Fibroblast of villous mesenchyme (primary cell): ENCODE measurements around the gene XPR1. TPM values are rescaled to one million over a fixed set of nuclear protein-coding genes. Genes with fewer than 3 reads are reported as not detected.

Experiments used
- DNase-seq: peaks from one replicate; pipeline ENCODE4 v3.0.0-alpha.2; 2010; ENCODE audit warnings: low read depth
- H3K4me3 ChIP-seq: 2 replicates; pipeline ENCODE4 v1.5.1; 2011; ENCODE audit warnings: low read depth, mild to moderate bottlenecking, low read length
- CTCF ChIP-seq: IDR thresholded peaks from 2 replicates; pipeline ENCODE4 v1.5.1; 2012; ENCODE audit warnings: low read depth, mild to moderate bottlenecking, low read length; ENCODE audit not compliant: insufficient read depth
- total RNA-seq: library from RNA; depleted of rRNA; stranded (reverse); fragments of >200 nt; gene quantifications from 2 replicates; pipeline ENCODE4 v1.2.3, GENCODE V29; 2012

XPR1 gene
- total RNA-seq, 1 donor, result 31.5 TPM

- no peak for TF ChIP-seq CTCF
- DNase-seq, result no peak
- no peak overlapping the region for H3K4me3 ChIP-seq
Measured at GRCh38 chr1:180612632-180613031, 19.2 kb upstream of the XPR1 start.

DNA sequence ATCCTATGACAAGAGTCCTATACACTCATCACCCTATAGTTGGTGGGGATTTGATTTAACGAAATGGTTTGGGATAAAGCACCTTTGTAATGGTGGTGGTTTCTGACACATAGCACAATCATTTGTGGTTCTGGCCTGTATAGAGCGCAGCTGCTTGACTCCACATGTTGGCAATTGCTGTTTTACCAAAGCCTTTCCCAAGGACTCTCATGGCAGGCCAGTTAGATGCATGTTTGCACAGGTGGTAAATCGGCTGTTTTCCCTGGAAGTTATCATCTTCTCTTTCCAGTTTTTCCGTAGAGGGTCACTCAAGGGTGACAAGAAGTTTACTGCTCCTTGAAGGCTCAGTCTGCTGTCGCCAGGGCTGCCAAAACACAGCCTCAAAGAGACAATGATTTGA is 17.1 kb upstream of the XPR1 start:
- TF ChIP-seq CTCF, result no peak
- H3K4me3 ChIP-seq, result no peak overlapping the region
- DNase-seq, result no peak

DNA sequence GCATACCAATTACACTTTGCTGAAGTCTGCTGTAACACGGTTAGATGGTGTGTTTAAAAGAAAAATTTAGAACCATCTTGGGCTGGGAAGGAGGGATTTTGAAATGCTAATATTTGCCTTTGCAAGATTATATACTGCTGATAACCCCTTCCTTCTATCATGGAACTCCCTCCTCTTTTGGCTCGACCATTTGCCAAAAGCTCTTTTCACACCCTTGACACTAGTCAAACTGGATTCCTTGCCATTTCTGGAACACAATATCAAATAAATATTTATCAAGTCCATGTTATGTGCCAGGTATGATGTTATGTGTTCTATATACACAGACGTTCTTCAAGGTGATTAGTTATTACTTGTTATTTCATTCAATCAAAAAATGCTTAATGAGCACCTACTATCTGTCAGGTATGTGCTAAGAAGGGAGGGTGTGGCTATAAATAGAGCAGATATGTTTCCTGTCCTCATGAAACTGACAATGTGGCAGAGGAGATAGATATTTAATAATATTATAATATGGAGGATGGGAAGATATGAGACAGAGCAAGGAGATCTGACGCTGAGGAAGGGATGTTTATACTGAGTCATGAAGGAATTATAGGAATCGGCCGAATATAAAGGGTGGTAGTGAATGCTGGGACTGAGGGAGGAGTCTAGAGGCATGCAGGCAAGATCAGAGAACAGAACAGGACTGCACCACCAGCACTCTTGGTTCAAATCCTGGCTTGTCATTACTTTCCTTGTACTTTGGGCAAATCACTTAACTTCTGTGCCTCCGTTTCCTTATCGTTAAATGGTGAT is 16.1 kb upstream of the XPR1 start:
- H3K4me3 ChIP-seq, result no peak overlapping the region
- DNase-seq, result no peak
- no peak for TF ChIP-seq CTCF

DNA sequence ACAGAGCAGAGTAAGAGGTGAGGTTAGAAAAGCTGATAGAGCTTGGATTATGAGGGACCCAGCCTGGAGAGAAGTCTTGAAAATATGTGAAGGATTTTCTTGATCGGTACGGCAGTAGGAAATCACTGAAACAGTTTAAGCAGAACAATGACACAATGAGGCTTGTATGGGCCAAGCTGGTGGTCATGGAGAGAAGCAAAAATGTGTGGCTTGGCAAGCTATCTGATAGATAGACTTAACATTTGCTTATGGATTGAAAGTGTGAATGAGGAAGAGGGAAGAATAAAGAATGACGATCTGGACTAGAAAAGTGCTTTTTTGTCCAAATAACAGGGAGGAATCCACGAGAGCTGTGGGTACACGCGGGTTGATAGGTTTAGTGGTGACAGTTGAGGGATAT is 15.4 kb upstream of the XPR1 start:
- no peak for TF ChIP-seq CTCF
- H3K4me3 ChIP-seq, result no peak overlapping the region
- DNase-seq, result no peak

GRCh38 chr1:180617774-180618395 is 13.9 kb upstream of the XPR1 start:
- no peak for DNase-seq
- no peak overlapping the region for H3K4me3 ChIP-seq
- no peak for TF ChIP-seq CTCF

- no peak overlapping the region for H3K4me3 ChIP-seq
- no peak for TF ChIP-seq CTCF
- DNase-seq, result no peak
Measured at GRCh38 chr1:180620581-180620980, 11.2 kb upstream of the XPR1 start.
